Activated CD4-positive, alpha-beta T cell treated with anti-CD3 and anti-CD28 coated beads for 1 hour (primary cell): Measurements from ENCODE around the gene ALOX12B.
"Not testable (repeated sequence)": the region's sequence is repeated elsewhere in the genome, so short reads cannot be mapped to it uniquely, and the experiment has no call there.

Source experiments
- DNase-seq: peaks from one replicate; pipeline ENCODE4 v3.0.0-alpha.2; 2020

ALOX12B gene

GRCh38 chr17:8041249-8041928, 46.1 kb downstream of the ALOX12B start:
- no peak for DNase-seq

- DNase-seq, result no peak
These were observed 47.8 kb downstream of the ALOX12B start for GRCh38 chr17:8039611-8040168.

- no peak for DNase-seq
These were observed 48.4 kb downstream of the ALOX12B start, which contains the start of gene ALOX15B for GRCh38 chr17:8038954-8039610. ALOX15B (plus strand) TSS chr17:8039059; CDS start chr17:8039156, 97 bp downstream.

GRCh38 chr17:8032442-8032841, 55.1 kb downstream of the ALOX12B start:
- DNase-seq, result no peak

GRCh38 chr17:8031950-8032349, 55.6 kb downstream of the ALOX12B start:
- DNase-seq, result no peak

- no peak for DNase-seq
These were observed 56.3 kb downstream of the ALOX12B start for GRCh38 chr17:8031261-8031661.

GRCh38 chr17:8029121-8029520, 58.4 kb downstream of the ALOX12B start:
- DNase-seq, result no peak

GRCh38 chr17:8025176-8025911, 62.2 kb downstream of the ALOX12B start:
- DNase-seq, result no peak

- DNase-seq, result not testable (repeated sequence)
These were observed 63.4 kb downstream of the ALOX12B start for GRCh38 chr17:8024161-8024560.
